ENCODE data around the gene AKR1B1.
"Not testable (repeated sequence)": the region's sequence is repeated elsewhere in the genome, so short reads cannot be mapped to it uniquely, and the experiment has no call there.

AKR1B1 gene

GRCh38 chr7:134458806-134459698, at the start of gene AKR1B1:
TSS of gene AKR1B1 (minus strand) at chr7:134459100. CDS start at chr7:134459062, 38 bp downstream.
- peak; percentile 88 for DNase-seq

GRCh38 chr7:134505856-134506255, 47.0 kb upstream of the AKR1B1 start:
- no peak for DNase-seq

DNA sequence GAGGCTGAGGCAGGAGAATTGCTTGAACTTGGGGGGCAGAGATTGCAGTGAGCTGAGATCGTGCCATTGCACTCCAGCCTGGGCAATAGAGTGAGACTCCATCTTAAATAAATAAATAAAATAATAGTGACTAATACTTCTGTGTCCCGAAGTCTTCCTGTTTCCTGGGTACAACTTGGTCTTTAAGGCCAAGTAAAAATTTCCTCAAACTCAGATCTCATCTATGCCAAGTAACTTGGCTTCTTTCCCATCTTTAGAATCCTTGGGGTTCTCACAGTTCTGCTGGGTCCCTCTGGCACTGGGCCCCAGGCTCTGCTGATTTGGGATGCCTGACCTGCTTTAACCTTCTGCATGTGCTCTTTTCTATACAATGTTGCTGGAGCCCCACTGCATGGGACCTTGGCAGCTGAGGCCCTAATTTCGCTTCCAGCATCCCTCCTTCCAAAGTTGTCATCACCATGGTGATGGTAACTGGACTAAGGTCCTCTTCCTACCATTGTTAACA, 45.8 kb upstream of the AKR1B1 start:
- no peak for DNase-seq

- no peak for DNase-seq
Measured at GRCh38 chr7:134502463-134503371, 43.8 kb upstream of the AKR1B1 start.

GRCh38 chr7:134500982-134501381, 42.1 kb upstream of the AKR1B1 start:
- no peak for DNase-seq

DNA sequence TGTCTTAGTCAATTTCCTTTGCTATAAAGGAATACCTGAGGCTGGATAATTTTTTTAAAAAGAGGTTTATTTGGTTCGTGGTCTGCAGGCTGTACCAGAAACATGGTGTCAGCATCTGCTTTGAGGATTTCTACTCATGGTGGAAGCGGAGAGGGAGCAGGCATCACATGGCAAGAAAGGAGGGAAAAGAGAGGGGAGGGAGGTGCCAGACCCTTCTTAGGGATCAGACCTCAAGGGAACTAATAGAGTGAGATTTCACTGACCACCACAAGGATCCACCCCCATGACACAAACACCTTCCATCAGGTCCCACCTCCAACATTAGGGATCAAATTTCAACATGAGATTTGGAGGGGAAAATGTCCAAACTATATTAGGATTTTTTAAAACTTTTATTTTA, 41.5 kb upstream of the AKR1B1 start:
- no peak for DNase-seq

GRCh38 chr7:134495546-134495945, 36.6 kb upstream of the AKR1B1 start:
- no peak for DNase-seq

DNA sequence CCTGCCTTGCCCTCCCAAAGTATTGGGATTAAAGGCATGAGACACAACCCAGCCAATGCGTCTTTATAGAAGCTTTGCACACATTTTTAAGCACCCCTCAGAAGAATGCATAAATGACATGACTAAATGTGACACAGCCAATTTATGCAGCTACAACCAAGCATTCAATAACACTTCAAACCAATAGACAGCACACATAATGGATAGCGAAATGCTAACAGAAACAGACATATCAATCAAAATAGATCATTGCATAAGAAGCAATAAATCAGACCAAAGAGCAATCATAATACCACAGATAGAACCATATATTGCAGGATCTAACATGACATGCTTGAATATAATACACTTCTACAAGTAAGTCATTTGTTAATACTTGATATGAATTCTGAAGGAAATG, 34.2 kb upstream of the AKR1B1 start:
- no peak for DNase-seq

DNA sequence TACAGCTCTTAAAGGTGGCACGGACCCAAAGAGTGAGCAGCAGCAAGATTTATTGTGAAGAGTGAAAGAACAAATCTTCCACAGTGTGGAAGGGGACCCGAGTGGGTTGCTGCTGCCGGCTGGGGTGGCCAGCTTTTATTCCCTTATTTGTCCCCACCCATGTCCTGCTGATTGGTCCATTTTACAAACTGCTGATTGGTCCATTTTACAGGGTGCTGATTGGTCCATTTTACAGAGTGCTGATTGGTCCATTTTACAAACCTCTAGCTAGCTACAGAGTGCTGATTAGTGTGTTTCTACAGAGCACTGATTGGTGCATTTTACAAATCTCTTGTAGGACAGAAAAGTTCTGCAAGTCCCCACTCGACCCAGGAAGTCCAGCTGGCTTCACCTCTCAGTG, 28.8 kb upstream of the AKR1B1 start:
- not testable (repeated sequence) for DNase-seq

GRCh38 chr7:134485203-134485602, 26.3 kb upstream of the AKR1B1 start:
- DNase-seq, result no peak

DNA sequence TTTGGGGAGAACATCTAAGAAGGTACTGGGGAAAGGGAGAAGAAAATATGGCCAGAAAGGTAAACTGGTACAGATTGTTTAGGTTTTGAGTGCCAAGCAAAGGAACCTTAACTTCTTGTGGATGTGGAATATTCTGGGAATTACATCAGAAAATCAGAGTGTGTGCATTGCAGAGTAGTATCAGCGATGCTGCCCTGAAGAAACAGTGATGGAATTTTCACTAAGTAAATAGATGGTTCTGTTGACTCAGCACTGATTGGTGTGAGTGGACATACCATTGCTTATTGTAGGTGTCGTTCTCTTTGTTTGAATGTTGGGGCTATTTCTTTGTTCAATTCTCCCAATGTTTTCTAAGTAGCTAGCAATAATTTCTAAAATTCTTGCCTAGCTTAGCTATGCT, 24.4 kb upstream of the AKR1B1 start:
- DNase-seq, result no peak

DNA sequence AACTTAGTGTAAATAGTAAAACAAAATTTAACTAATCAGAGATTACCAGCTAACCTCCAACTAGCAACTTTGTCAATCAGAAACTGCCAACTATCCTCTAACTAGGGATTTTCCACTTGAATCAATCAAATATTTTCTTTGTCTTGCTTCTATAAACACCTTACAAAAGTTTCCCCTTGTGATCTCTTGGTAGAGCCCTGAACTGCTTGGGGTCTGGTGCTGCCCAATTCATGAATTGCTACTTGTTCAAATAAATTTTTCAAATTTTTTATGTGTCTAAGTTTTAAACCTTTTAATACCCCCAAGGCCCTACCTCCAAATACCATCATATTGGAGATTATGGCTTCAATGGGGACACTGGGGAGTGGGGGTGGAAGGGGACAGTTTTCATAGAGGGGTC, 24.0 kb upstream of the AKR1B1 start:
- no peak for DNase-seq

DNA sequence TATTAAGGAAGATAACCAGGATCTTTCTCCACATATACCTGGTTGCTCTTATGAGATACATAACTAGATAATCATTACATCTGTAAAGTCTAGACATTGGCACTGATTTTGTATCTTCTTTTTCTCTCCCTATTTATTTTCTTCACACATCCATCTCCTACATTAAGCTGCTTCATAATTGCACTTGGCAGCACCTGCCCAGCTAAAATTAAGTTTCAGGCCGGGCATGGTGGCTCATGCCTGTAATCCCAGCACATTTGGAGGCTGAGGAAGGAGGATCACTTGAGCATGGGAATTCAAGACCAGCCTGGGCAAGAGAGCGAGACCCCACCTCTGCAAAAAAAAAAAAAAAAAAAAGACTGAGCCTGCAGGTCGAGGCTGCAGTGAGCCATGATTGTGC, 22.3 kb upstream of the AKR1B1 start:
- DNase-seq, result no peak

DNA sequence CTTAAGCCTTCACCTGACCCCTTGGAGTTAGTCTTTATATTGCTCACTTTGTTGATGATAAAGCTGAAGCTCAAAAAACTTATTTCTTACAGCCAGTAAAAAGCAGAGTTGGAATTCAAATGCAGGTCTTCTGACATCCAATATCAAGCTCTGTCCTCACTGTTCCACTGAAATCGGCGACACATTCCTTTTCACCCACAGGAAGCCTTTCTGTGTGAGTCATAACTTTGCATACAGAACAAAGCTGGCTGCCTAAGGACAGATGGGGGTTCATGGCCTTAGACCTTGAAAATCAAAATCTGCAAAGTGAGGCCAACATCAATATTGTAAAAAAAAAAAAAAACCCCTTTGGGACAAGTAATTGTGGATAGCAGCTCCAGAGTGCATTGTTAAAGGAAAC, 21.8 kb upstream of the AKR1B1 start:
- no peak for DNase-seq

- DNase-seq, result no peak
Measured at GRCh38 chr7:134480202-134480601, 21.3 kb upstream of the AKR1B1 start.

- DNase-seq, result no peak
Measured at GRCh38 chr7:134478707-134479106, 19.8 kb upstream of the AKR1B1 start.

GRCh38 chr7:134477954-134478353, 19.1 kb upstream of the AKR1B1 start:
- DNase-seq, result no peak

GRCh38 chr7:134476044-134476443, 17.1 kb upstream of the AKR1B1 start:
- DNase-seq, result no peak

DNA sequence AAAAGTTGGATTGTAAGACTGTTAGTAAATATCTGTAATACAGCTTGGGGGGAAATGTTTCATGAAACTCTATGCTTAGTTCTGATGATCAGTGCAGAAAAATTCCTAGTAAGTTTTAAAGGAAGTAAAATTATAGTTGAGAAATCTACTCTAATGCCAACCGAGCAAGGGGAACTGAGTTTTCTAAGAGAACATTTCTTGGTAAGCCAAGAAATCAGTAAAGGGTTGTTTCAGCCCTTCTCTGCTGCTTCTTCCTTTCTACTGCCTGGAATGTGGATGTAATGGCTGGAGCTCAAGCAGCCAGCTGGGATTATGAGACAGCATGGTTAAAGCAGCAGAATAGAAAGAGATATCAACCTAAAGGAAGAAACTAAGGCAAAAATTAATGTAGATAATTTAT, 15.9 kb upstream of the AKR1B1 start:
- DNase-seq, result no peak

DNA sequence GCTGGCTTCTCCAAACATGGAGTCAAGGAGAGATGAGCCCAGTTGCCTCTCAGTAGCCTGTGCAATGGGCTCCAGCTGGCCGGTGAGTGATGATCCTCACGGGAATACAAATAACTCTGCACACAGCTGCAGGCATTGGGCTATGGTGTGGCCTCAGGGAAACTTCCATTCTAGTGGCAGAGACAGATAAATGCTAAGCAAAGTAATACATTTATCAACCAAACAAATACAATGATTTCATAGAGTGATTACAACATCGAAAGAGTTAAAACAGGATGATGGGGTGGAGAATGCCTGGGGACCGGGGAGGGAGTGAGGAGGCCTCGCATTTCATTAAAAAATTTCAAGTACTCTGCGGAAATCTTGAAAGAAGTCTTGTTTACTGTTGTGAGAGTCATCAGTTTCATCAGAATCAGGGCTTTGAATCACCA, 15.0 kb upstream of the AKR1B1 start:
- no peak for DNase-seq

DNA sequence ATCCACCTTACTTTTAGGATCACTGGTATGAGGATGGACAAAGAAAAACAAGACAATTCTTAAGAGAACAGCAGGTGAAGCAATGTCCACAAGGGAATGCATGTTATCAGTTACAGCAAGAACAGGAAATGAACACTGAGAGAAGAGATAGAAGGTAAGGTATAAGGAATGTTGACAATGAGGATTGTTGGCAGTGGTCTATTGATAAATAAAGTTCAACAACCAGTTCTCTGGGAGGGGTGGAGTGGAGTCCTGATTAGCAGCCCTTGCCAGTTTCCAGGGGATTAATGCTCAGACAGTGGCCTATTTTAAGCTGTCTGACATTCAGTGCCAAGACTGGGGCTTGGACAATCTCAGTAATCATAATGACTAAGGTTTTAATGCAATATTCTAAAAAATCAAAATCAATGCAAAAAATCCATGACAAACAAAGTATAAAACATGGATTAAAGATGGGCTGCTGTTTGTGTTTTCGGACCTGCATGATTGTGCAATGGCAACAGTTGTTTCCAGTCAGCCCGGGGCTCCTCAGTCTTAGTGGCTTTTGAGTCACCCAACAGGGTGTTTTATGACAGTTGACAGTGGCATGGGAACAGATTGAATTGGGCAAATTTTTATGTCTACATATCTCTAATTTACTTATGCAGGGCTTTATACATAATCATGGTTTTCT, 13.8 kb upstream of the AKR1B1 start:
- DNase-seq, result no peak

- DNase-seq, result no peak
Measured at GRCh38 chr7:134470864-134471263, 12.0 kb upstream of the AKR1B1 start.

- no peak for DNase-seq
Measured at GRCh38 chr7:134469622-134470021, 10.7 kb upstream of the AKR1B1 start.

All from COR-L47 (cell line).